OCI-LY7 (cell line): ENCODE results near the gene HIVEP3.

Experiments used
- CTCF ChIP-seq: fragments of 200-600 bp; sonication (generic); conservative IDR thresholded peaks from 2 replicates; pipeline ENCODE4 v1.5.1; 2014; ENCODE audit warnings: mild to moderate bottlenecking, antibody characterized with exemption, low read length, moderate library complexity, mixed read lengths
- EZH2phosphoT487 ChIP-seq: fragments of 200-600 bp; sonication (generic); IDR thresholded peaks from 2 replicates; pipeline ENCODE4 v1.6.1; 2018; ENCODE audit warnings: low read depth, borderline replicate concordance, mild to moderate bottlenecking, mixed run types, antibody characterized with exemption, low read length, moderate library complexity, mixed read lengths

DNA sequence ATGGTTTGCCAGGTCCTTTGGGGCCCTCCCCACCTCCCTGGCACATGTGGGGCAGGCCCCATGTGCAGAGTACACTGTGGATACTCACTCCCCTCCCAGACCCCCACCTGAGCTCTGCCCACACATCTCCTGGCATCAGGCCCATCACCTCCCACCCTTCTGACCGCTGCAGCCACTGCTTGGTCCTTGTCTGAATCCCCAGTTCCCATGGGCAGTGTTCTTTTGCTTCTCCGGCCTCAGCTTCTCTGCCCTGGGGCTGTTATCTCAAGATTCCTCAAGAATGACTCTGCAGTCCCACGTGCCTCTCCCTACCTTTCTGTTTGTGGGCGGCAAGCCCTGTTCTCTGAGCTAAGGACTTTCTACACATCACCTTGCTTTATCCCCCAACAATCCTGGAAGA is 246.5 kb downstream of the HIVEP3 start:
- TF ChIP-seq CTCF (no peak), EZH2phosphoT487 (no peak)
